GM12873 (cell line): Measurements from ENCODE around the gene KIAA1328.

Experiments
- CTCF ChIP-seq: IDR thresholded peaks from 2 replicates; pipeline ENCODE4 v1.5.1; 2012; ENCODE audit warnings: low read depth, mild to moderate bottlenecking, moderate library complexity, low read length, control low read depth; ENCODE audit not compliant: insufficient read depth; ENCODE audit errors: missing control alignments

The KIAA1328 gene

GRCh38 chr18:36813824-36814223 lies 15.1 kb upstream of the KIAA1328 start:
- TF ChIP-seq CTCF, result no peak

GRCh38 chr18:36814994-36815393 lies 13.9 kb upstream of the KIAA1328 start:
- no peak for TF ChIP-seq CTCF

GRCh38 chr18:36817039-36817438 lies 11.9 kb upstream of the KIAA1328 start:
- no peak for TF ChIP-seq CTCF

GRCh38 chr18:36818652-36819051 lies 10.3 kb upstream of the KIAA1328 start:
- TF ChIP-seq CTCF, result no peak

GRCh38 chr18:36819621-36820020 lies 9.3 kb upstream of the KIAA1328 start:
- TF ChIP-seq CTCF, result no peak

GRCh38 chr18:36821681-36822080 lies 7.2 kb upstream of the KIAA1328 start:
- no peak for TF ChIP-seq CTCF

- TF ChIP-seq CTCF, result no peak
Measured at GRCh38 chr18:36825526-36825925, 3.4 kb upstream of the KIAA1328 start.

- TF ChIP-seq CTCF, result no peak
Measured at GRCh38 chr18:36826556-36826955, 2.4 kb upstream of the KIAA1328 start.
